HepG2 (cell line): Measurements from ENCODE around the gene HDAC5. TPM values are rescaled to one million over a fixed set of nuclear protein-coding genes. Genes with fewer than 3 reads are reported as not detected.
A peak's percentile ranks its signal among the peaks of the same experiment; 100 is the strongest.

ENCODE experiments used
- ATAC-seq: fragments of 200-7000 bp; cut with Tn5 transposase; 3 replicates; pipeline ENCODE4 v1.9.1; 2020; ENCODE audit warnings: mild to moderate bottlenecking, moderate library complexity
- BruUV-seq: library from RNA; stranded (reverse); fragments of 400-500 nt; replicated peaks from 2 replicates; lab custom pipeline; 2021; lab: Mats Ljungman, UMichigan
- CTCF ChIA-PET: fragments of 300-600 bp; formaldehyde crosslinking; extraction: SDS; loops from one replicate; lab custom pipeline; 2021; ENCODE audit warnings: low total read pairs, inconsistent platforms, low intra/inter-chr PET ratio; lab: Yijun Ruan, JAX
- POLR2A ChIA-PET: fragments of 350-600 bp; sonication (Branson Sonifier 250); formaldehyde crosslinking; loops from one replicate; lab custom pipeline; 2020; ENCODE audit warnings: antibody characterized with exemption, inconsistent platforms; lab: Yijun Ruan, JAX
- DNase-seq: peaks from one replicate; pipeline ENCODE4 v3.0.0-alpha.2; 2015; ENCODE audit warnings: low spot score
- FAIRE-seq: peaks from 3 replicates; lab custom pipeline; 2011; peaks lifted over from hg19 to GRCh38; lab: Jason Lieb, UNC
- H2AFZ ChIP-seq: one replicate; pipeline ENCODE4 v1.6.1; 2011; ENCODE audit warnings: low read length, inconsistent platforms
- H3K27ac ChIP-seq: fragments of 300-600 bp; 3 replicates; pipeline ENCODE4 v1.8.0; 2011; ENCODE audit warnings: mixed run types, mild to moderate bottlenecking, mixed read lengths, low read length, inconsistent platforms; ENCODE audit not compliant: insufficient read depth; ENCODE audit errors: extremely low read length
- H3K27me3 ChIP-seq, 2 experiments: fragments of 200-600 bp in 1 of 2; 2 replicates in 1 of 2; 3 replicates in 1 of 2; pipeline versions ENCODE4 v1.6.0 to v1.8.0; 2011; ENCODE audit warnings: low read length in 2 of 2, mild to moderate bottlenecking in 2 of 2, moderate library complexity in 2 of 2, inconsistent platforms in 1 of 2; ENCODE audit not compliant: insufficient read depth in 2 of 2, control insufficient read depth in 1 of 2
- H3K36me3 ChIP-seq, 2 experiments: fragments of 200-600 bp in 1 of 2; replicated peaks in 1 of 2; 2 replicates in 1 of 2; 3 replicates in 1 of 2; pipeline versions ENCODE4 v1.5.1 to v1.8.0; 2011; ENCODE audit warnings: low read length in 2 of 2, inconsistent platforms in 1 of 2; ENCODE audit not compliant: insufficient read depth in 2 of 2, control insufficient read depth in 1 of 2
- H3K4me1 ChIP-seq: 2 replicates; pipeline ENCODE4 v1.5.1; 2012; ENCODE audit warnings: low read length, inconsistent platforms; ENCODE audit not compliant: insufficient read depth
- H3K4me2 ChIP-seq: 2 replicates; pipeline ENCODE4 v1.6.0; 2011; ENCODE audit warnings: low read depth, low read length, inconsistent platforms
- H3K4me3 ChIP-seq, 3 experiments: fragments of 200-600 bp in 1 of 3; sonication (generic), shearing (Covaris generic) in 1 of 3; replicated peaks in 1 of 3; 2 replicates each; pipeline ENCODE4 v1.5.1; 2011 to 2016; ENCODE audit warnings: low read length in 3 of 3, inconsistent platforms in 2 of 3, low read depth in 2 of 3, mild to moderate bottlenecking in 2 of 3, control low read depth in 1 of 3, mixed read lengths in 1 of 3; ENCODE audit not compliant: insufficient read depth in 1 of 3
- H3K79me2 ChIP-seq: one replicate; pipeline ENCODE4 v1.6.1; 2011; ENCODE audit warnings: low read length, inconsistent platforms; ENCODE audit not compliant: insufficient read depth
- H3K9ac ChIP-seq: 2 replicates; pipeline ENCODE4 v1.6.0; 2011; ENCODE audit warnings: mild to moderate bottlenecking, low read depth, low read length, inconsistent platforms; ENCODE audit not compliant: insufficient read depth
- H3K9me3 ChIP-seq: 2 replicates; pipeline ENCODE4 v1.5.1; 2012; ENCODE audit warnings: mild to moderate bottlenecking, low read length
- H4K20me1 ChIP-seq: 2 replicates; pipeline ENCODE4 v1.6.0; 2011; ENCODE audit warnings: inconsistent platforms, mild to moderate bottlenecking, low read length, moderate library complexity; ENCODE audit not compliant: insufficient read depth
- CBFB ChIP-seq: sonication (generic); formaldehyde crosslinking; IDR thresholded peaks from 2 replicates; pipeline ENCODE4 v1.4.0; 2020; ENCODE audit warnings: missing genetic modification reagents
- CHD2 ChIP-seq: IDR thresholded peaks from 2 replicates; pipeline ENCODE4 v1.6.1; 2011; ENCODE audit warnings: low read depth, low read length, improper control_type of control experiment
- DMAP1 ChIP-seq: IDR thresholded peaks from 2 replicates; pipeline ENCODE4 v1.6.1; 2016
- HDAC2 ChIP-seq: sonication (generic); formaldehyde crosslinking; IDR thresholded peaks from 2 replicates; pipeline ENCODE4 v1.4.0; 2020; ENCODE audit warnings: missing genetic modification reagents
- NCOA2 ChIP-seq: sonication (generic); formaldehyde crosslinking; IDR thresholded peaks from 2 replicates; pipeline ENCODE4 v1.8.0; 2022; ENCODE audit warnings: inconsistent platforms
- RARA ChIP-seq: IDR thresholded peaks from 2 replicates; pipeline ENCODE4 v1.6.1; 2016; ENCODE audit warnings: missing genetic modification reagents, missing compliant biosample characterization
- RBM22 ChIP-seq: fragments of 200-400 bp; formaldehyde crosslinking; optimal IDR thresholded peaks from 2 replicates; pipeline ENCODE3; 2017; ENCODE audit warnings: mild to moderate bottlenecking, low read length, moderate library complexity
- TARDBP ChIP-seq: sonication (generic); formaldehyde crosslinking; IDR thresholded peaks from 2 replicates; pipeline ENCODE4 v1.8.0; 2022; ENCODE audit warnings: mild to moderate bottlenecking, missing genetic modification reagents
- ZNF124 ChIP-seq: sonication (generic); formaldehyde crosslinking; IDR thresholded peaks from 2 replicates; pipeline ENCODE4 v1.4.0; 2020; ENCODE audit warnings: missing genetic modification reagents
- ZNF205 ChIP-seq: IDR thresholded peaks from 2 replicates; pipeline ENCODE4 v1.6.1; 2018; ENCODE audit warnings: missing biosample characterization, missing genetic modification reagents
- ZNF225 ChIP-seq: sonication (generic); formaldehyde crosslinking; IDR thresholded peaks from 2 replicates; pipeline ENCODE4 v1.4.0; 2020; ENCODE audit warnings: mild to moderate bottlenecking, missing genetic modification reagents
- ZNF501 ChIP-seq: sonication (generic); formaldehyde crosslinking; IDR thresholded peaks from 2 replicates; pipeline ENCODE4 v1.5.1; 2020; ENCODE audit warnings: mild to moderate bottlenecking, moderate library complexity, missing genetic modification reagents
- ZNF552 ChIP-seq: sonication (generic); formaldehyde crosslinking; IDR thresholded peaks from 2 replicates; pipeline ENCODE4 v1.9.0; 2022; ENCODE audit warnings: missing genetic modification reagents, mild to moderate bottlenecking, borderline replicate concordance
- ZNF558 ChIP-seq: sonication (generic); formaldehyde crosslinking; IDR thresholded peaks from 2 replicates; pipeline ENCODE4 v1.9.0; 2022; ENCODE audit warnings: mild to moderate bottlenecking, missing genetic modification reagents, borderline replicate concordance
- ZNF572 ChIP-seq: sonication (generic); formaldehyde crosslinking; IDR thresholded peaks from 2 replicates; pipeline ENCODE4 v1.5.1; 2020; ENCODE audit warnings: mild to moderate bottlenecking, missing genetic modification reagents
- ZNF605 ChIP-seq: sonication (generic); formaldehyde crosslinking; IDR thresholded peaks from 2 replicates; pipeline ENCODE4 v1.8.0; 2022; ENCODE audit warnings: mild to moderate bottlenecking, missing genetic modification reagents
- ZNF747 ChIP-seq: sonication (generic); formaldehyde crosslinking; IDR thresholded peaks from 2 replicates; pipeline ENCODE4 v1.8.1; 2023; ENCODE audit warnings: missing genetic modification reagents, mild to moderate bottlenecking, borderline replicate concordance
- WGBS: methylation state at CpG from one replicate; pipeline ENCODE4 v1.1.6; 2017; ENCODE audit warnings: low lambda C conversion rate; 5-methylcytosine and 5-hydroxymethylcytosine counted together
- in situ Hi-C: cut with HindIII; loops from 2 replicates; pipeline ENCODE4 v1.10.0; 2017; ENCODE audit warnings: low pct_unique_long_range_greater_than_20kb; ENCODE audit not compliant: extremely low pct_ligation_motif_present
- intact Hi-C: fragments of 100-400 bp; cut with micrococcal nuclease; formaldehyde crosslinking; loops from one replicate; pipeline ENCODE4 v1.10.0; 2022; ENCODE audit not compliant: unreplicated experiment
- polyA plus RNA-seq, 8 experiments: library from polyadenylated mRNA; depleted of rRNA in 3 of 8; stranded (reverse) in 7 of 8; unstranded in 1 of 8; fragments of >200 nt; fragmentation: Illumina TruSeq in 4 of 8; extraction: Trizol in 4 of 8; gene quantifications; 2 replicates each; pipeline versions ENCODE4 v1.2.1 to v1.2.3, GENCODE V29; 2011 to 2016; ENCODE audit warnings: low read depth in 4 of 8, missing spikeins in 1 of 8, mixed read lengths in 1 of 8; ENCODE audit not compliant: insufficient read depth in 1 of 8
- total RNA-seq, 5 experiments: library from RNA; depleted of rRNA; stranded (reverse); fragments of >200 nt; fragmentation: Illumina TruSeq; extraction: Trizol; gene quantifications; 2 replicates each; pipeline ENCODE4 v1.2.3, GENCODE V29; 2016; ENCODE audit warnings: low read depth in 1 of 5
- TF ChIP-seq, protein P1 (sequence below): sonication (generic); IDR thresholded peaks from 2 replicates; pipeline ENCODE4 v1.6.1; 2016; ENCODE audit warnings: low read depth, borderline replicate concordance
- TF ChIP-seq, protein P2 (sequence below): sonication (generic); formaldehyde crosslinking; conservative IDR thresholded peaks from 2 replicates; pipeline ENCODE4 v1.4.0; 2020; ENCODE audit warnings: missing genetic modification reagents

Gene HDAC5
- total and polyA plus RNA-seq, 2 of the 13 experiments (the other 11 are each of a cell fraction or from before 2014, with no cell fraction given) = 46.4 to 85.4 TPM

DNA sequence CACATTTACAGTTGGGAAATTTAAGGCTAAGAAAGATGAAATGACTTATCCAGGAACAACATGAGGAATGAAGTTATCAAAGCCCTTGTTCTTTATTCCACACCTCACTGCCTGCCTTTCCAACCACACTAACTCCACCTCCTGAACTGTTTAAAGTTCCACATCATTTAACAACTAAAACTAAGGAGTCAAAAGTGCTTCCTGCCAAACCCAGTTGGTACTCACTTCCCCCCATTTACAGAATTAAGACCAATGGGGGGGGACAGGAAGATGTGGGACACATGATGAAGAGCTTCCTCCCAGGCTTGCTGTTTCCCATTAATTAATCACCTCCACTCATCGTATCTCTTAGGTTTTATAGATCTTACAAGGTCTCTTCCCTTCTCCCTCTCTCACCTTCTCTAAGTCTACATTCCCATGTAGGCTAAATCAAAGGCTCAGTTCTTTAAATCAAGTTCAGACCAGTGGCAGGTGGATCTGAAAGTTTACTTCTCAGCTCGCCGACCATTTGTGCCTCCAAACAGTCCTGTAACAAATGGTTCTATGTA is 89.5 kb downstream of the HDAC5 start:
- Histone ChIP-seq H3K9ac (no peak overlapping the region), H3K79me2 (no peaks in the 10 kb centered on the region), H3K27ac (no peak overlapping the region), H3K4me2 (no peak overlapping the region), H3K27me3 (no peaks in the 10 kb centered on the region), H3K36me3 (peaks cover 30 to 58% of the 10 kb centered on the region in 2 experiments), H3K4me3 (no peak overlapping the region), H2AFZ (no peak overlapping the region), H4K20me1 (no peaks in the 10 kb centered on the region), H3K4me1 (peaks cover 8% of the 10 kb centered on the region; the same call in 1 of the 2 replicates), H3K9me3 (no peaks in the 10 kb centered on the region)
- WGBS = 93% methylated on average over 3 of the region's 3 CpGs
- no peak for TF ChIP-seq ZNF558 (CRISPR knock-in tag)
- TF ChIP-seq, protein P1, sequence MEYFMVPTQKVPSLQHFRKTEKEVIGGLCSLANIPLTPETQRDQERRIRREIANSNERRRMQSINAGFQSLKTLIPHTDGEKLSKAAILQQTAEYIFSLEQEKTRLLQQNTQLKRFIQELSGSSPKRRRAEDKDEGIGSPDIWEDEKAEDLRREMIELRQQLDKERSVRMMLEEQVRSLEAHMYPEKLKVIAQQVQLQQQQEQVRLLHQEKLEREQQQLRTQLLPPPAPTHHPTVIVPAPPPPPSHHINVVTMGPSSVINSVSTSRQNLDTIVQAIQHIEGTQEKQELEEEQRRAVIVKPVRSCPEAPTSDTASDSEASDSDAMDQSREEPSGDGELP = no peak
- TF ChIP-seq CBFB = no peak
- no peak for TF ChIP-seq ZNF747 (CRISPR knock-in tag)
- TF ChIP-seq RBM22 = peak; percentile 77
- TF ChIP-seq ZNF225 (CRISPR knock-in tag) = no peak
- POLR2A ChIA-PET = no interaction called here
- ATAC-seq = no peak
- intact Hi-C loops = no loop called here
- BruUV-seq = TSS peak; percentile 24
- no peak for FAIRE-seq
- DNase-seq = no peak
- CTCF ChIA-PET = no interaction called here
- in situ Hi-C loops = no loop called here

DNA sequence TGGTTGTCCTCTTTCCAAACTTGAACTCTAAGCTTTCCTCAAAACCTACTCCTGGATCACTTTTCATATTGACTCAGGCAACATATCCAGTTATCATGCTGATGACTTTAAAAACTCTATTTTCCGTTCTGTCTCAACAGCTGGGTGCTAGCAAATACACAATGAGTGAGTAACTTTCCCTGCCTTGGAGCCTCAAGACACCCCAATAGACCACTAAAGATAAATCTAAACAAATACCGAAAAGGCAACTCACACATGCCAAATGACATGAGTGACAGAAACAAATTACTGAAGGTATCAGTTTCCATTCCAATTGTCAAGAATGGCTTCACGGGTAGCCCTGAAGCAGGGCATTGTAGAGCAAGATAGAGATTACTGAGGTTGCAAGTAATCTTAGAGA is 93.0 kb downstream of the HDAC5 start:
- Histone ChIP-seq H3K9me3 (no peaks in the 10 kb centered on the region), H3K36me3 (peaks cover 6 to 29% of the 10 kb centered on the region in 2 experiments), H3K4me2 (no peak overlapping the region), H3K79me2 (no peaks in the 10 kb centered on the region), H2AFZ (no peak overlapping the region), H3K27me3 (no peaks in the 10 kb centered on the region), H3K4me1 (no peaks in the 10 kb centered on the region), H3K4me3 (no peak overlapping the region), H4K20me1 (no peaks in the 10 kb centered on the region), H3K27ac (no peak overlapping the region), H3K9ac (no peak overlapping the region)
- DNase-seq (no peak), ATAC-seq (no peak), FAIRE-seq (no peak)
- no TSS peak for BruUV-seq
- WGBS = over 99% methylated on average over 3 of the region's 3 CpGs
- ChIA-PET POLR2A (no interaction called here), CTCF (no interaction called here)
- intact Hi-C loops = no loop called here
- in situ Hi-C loops = no loop called here
- TF ChIP-seq, protein P2, sequence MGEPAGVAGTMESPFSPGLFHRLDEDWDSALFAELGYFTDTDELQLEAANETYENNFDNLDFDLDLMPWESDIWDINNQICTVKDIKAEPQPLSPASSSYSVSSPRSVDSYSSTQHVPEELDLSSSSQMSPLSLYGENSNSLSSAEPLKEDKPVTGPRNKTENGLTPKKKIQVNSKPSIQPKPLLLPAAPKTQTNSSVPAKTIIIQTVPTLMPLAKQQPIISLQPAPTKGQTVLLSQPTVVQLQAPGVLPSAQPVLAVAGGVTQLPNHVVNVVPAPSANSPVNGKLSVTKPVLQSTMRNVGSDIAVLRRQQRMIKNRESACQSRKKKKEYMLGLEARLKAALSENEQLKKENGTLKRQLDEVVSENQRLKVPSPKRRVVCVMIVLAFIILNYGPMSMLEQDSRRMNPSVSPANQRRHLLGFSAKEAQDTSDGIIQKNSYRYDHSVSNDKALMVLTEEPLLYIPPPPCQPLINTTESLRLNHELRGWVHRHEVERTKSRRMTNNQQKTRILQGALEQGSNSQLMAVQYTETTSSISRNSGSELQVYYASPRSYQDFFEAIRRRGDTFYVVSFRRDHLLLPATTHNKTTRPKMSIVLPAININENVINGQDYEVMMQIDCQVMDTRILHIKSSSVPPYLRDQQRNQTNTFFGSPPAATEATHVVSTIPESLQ (CRISPR knock-in tag) = no peak
- TF ChIP-seq ZNF552 (CRISPR knock-in tag) (no peak), NCOA2 (CRISPR knock-in tag) (no peak), CHD2 (no peak), DMAP1 (no peak), ZNF501 (no peak), TARDBP (CRISPR knock-in tag) (no peak), ZNF124 (CRISPR knock-in tag) (no peak), HDAC2 (CRISPR knock-in tag) (no peak), ZNF605 (no peak), ZNF205 (CRISPR knock-in tag) (no peak), RARA (CRISPR knock-in tag) (no peak), ZNF572 (CRISPR knock-in tag) (no peak)
